Stimulated activated CD4-positive, alpha-beta T cell treated with anti-CD3 and anti-CD28 coated beads, Interleukin-2, amount 100 ng/mL, for 4 hours (primary cell): Measurements from ENCODE around the gene KDM8.

ENCODE experiments used
- DNase-seq: peaks from one replicate; pipeline ENCODE4 v3.0.0-alpha.2; 2020; ENCODE audit warnings: low read depth

KDM8 gene

GRCh38 chr16:27269300-27270150 is 66.2 kb downstream of the KDM8 start:
- no peak for DNase-seq

- DNase-seq = no peak
Measured at GRCh38 chr16:27270349-27270748, 67.0 kb downstream of the KDM8 start.
